GM18909 (cell line): Measurements from ENCODE around the gene IL20RB.

Experiments
- ATAC-seq: cut with Tn5 transposase; IDR thresholded peaks from one replicate; pipeline ENCODE4 v1.9.1; 2021; ENCODE audit warnings: mild to moderate bottlenecking; ENCODE audit not compliant: unreplicated experiment, poor library complexity

IL20RB gene, protein sequence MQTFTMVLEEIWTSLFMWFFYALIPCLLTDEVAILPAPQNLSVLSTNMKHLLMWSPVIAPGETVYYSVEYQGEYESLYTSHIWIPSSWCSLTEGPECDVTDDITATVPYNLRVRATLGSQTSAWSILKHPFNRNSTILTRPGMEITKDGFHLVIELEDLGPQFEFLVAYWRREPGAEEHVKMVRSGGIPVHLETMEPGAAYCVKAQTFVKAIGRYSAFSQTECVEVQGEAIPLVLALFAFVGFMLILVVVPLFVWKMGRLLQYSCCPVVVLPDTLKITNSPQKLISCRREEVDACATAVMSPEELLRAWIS

GRCh38 chr3:136957751-136958288 lies at the start of gene IL20RB:
Gene IL20RB (plus strand): TSS chr3:136957983. CDS start chr3:136958114, 131 bp downstream.
- ATAC-seq, result no peak

- ATAC-seq, result no peak
These were observed 49.5 kb upstream of the IL20RB start for GRCh38 chr3:136908297-136908696.

DNA sequence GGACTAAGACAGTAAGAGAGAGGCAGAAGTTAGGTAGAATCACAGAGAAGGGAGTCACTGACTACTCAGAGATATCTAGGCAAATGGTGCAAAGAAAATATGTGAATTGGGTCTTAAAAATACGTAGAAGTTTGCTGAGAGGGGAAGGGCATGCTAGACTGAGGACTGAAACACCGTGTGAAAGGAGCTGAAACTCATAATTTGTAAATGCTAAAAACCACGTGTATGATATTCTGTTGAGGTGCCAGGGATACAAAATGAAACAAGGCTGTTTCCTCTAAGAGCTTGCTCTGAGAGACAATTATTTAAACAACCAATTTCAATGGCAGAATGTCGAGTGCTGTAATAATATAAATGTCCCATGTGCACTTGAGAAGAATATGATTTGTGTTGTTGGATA lies 48.6 kb upstream of the IL20RB start:
- ATAC-seq, result no peak

GRCh38 chr3:136910697-136911096 lies 47.1 kb upstream of the IL20RB start:
- ATAC-seq, result no peak

DNA sequence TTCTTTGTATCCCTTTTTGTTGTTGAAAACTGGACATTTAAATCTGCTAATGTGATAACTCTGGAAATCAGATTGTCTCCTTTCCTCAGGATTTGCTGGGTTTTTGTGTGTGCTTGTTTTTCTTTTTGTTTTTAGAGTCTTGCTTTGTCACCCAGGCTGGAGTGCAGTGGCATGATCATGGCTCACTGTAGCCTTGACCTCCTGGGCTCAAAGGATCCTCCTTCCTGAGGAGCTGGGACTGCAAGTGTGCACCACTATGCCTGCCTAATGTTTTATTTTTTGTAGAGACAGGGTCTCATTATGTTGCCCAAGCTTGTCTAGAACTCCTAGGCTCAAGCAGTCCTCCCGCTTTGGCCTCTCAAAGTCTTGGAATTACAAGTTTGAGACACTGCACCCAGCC lies 44.6 kb upstream of the IL20RB start:
- ATAC-seq, result no peak

- no peak for ATAC-seq
These were observed 43.0 kb upstream of the IL20RB start for GRCh38 chr3:136914739-136915138.

GRCh38 chr3:136916223-136916622 lies 41.6 kb upstream of the IL20RB start:
- no peak for ATAC-seq

DNA sequence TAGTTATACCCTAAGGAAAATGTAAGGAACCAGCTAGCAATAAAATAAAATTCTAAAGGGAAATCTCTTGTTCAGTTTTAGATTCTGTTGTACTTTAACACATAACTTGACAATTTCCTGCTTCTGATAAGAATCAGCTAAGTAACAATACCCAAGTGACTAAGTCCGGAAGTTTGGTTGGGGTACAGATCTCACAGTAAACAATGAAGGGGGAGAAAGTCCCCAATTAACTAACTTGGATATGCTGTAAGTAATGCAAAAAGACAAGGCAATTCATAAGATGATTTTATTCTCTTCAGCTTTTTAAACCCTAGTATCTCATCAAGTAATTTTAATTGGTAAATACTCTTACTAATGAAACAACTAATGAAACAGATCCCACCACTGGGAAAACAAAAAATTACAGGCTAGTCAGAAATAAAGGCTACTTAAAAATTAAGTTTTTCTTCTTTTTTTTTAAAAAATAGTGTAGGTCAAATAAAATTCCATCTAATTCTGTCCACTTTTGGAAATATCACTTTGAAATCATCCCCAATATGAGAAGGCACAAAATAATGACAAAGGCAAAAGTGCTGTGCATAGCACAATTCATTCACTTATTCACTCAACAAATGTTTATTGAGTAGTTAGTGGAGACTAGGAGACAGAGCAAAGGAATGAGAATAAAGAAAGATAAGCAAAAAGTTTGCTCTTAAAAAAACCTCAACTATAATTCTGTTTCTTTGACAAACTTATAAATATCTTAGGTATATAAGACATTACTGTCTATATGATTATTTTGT lies 37.8 kb upstream of the IL20RB start:
- peak; percentile 68 for ATAC-seq

GRCh38 chr3:136920904-136921611 lies 36.7 kb upstream of the IL20RB start:
- ATAC-seq, result no peak

GRCh38 chr3:136925425-136926190 lies 32.2 kb upstream of the IL20RB start:
- peak; percentile 70 for ATAC-seq

GRCh38 chr3:136928240-136928639 lies 29.5 kb upstream of the IL20RB start:
- no peak for ATAC-seq

- no peak for ATAC-seq
These were observed 27.7 kb upstream of the IL20RB start for GRCh38 chr3:136929977-136930670.

GRCh38 chr3:136931606-136932005 lies 26.2 kb upstream of the IL20RB start:
- ATAC-seq, result no peak

DNA sequence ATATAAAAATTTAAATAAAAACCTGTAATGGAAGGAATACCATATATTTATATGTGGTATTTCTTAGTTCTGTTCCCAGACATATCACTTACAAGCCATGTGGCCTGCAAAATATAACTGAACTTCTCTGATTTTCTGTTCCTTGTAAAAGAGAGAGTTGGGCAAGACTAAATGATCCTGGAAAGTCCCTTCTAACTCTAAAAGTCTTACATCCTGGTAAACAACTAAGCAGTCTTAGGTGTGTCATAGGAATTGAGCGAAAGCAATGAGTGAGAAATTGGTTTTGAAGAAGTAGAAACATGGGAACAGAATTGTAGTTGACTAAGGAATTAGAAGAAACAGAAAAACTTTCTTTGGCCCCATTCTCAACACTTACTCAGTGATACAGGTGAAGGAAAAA lies 25.3 kb upstream of the IL20RB start:
- ATAC-seq, result peak; percentile 52

- peak; percentile 40 for ATAC-seq
These were observed 24.6 kb upstream of the IL20RB start for GRCh38 chr3:136932978-136933772.

DNA sequence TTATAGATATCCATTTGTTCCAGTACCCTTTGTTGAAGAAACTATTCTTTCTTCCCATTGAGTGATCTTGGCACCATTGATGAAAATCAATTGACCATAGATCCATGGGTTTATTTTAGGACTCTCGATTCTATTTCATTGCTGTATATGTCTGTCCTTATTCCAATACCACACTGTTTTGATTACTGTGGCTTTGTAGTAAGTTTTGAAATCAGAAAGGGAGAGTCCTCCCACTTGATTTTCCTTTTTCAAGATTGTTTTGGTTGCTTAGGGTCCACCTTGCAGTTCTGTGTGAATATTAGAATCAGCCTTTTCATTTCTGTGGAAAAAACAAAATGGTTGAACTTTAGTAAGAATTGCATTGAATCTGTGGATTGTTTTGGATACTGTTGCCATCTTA lies 20.6 kb upstream of the IL20RB start:
- no peak for ATAC-seq

GRCh38 chr3:136937851-136938250 lies 19.9 kb upstream of the IL20RB start:
- no peak for ATAC-seq

GRCh38 chr3:136938334-136938733 lies 19.4 kb upstream of the IL20RB start:
- ATAC-seq, result no peak

DNA sequence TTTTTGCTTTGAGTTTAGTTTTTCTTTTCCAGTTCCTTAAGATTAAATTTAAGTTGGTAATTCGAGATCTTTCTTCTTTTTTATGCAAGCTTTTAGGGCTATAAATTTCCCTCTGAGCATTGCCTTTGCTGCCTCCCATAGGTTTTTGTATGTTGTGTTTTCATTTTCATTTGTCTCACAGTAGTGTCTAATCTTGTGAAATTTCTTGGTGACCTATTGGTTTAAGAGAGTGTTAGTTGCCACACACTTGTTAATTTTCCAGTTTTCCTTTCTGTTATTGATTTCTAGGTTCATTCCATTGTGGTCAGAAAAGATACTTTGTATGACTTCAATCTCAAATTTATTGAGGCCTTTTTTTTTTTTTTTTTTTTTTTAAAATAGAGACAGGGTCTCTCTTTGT lies 18.3 kb upstream of the IL20RB start:
- ATAC-seq, result no peak
